ENCODE results near the gene PHF13. TPM values are rescaled to one million over a fixed set of nuclear protein-coding genes. Genes with fewer than 3 reads are reported as not detected.

PHF13 gene
- polyA plus RNA-seq, 1 donor (not counting 4 experiments of a cell fraction or from before 2014, with no cell fraction given): 4.5 TPM

- dilution Hi-C loops (cut with MboI; ENCODE audit: extremely low pct_ligation_motif_present, low sequenced_read_pairs): no loop called here
- H3K27ac ChIP-seq (ENCODE audit: control insufficient read depth, insufficient read depth, low read length): peak overlapping the region; percentile 100
- H3K9me1 ChIP-seq (ENCODE audit: control insufficient read depth, extremely low read depth, insufficient read depth, low read length): peaks cover 4% of the 10 kb centered on the region
- FAIRE-seq (no peak), DNase-seq (ENCODE audit: low read depth, low spot score) (no peak)
- no peak overlapping the region for H2AFZ ChIP-seq (ENCODE audit: control insufficient read depth, low read length)
- H3K36me3 ChIP-seq (ENCODE audit: control insufficient read depth in 2 of 2, extremely low read depth in 1 of 2, insufficient read depth in 2 of 2, low read length in 2 of 2): peaks cover 16 to 26% of the 10 kb centered on the region in 2 experiments
- peak overlapping the region; percentile 97 to 100 (median 99) for H3K4me3 ChIP-seq (ENCODE audit: control insufficient read depth in 2 of 3, extremely low read depth in 1 of 3, insufficient read depth in 2 of 3, low read depth in 1 of 3, low read length in 3 of 3)
- H3K4me1 ChIP-seq (ENCODE audit: control insufficient read depth, extremely low read depth, insufficient read depth, low read length): peaks cover 46% of the 10 kb centered on the region
- peaks cover 31% of the 10 kb centered on the region for H4K20me1 ChIP-seq (ENCODE audit: control insufficient read depth, extremely low read depth, insufficient read depth, low read length)
- no peaks in the 10 kb centered on the region for H3K9me3 ChIP-seq (ENCODE audit: control insufficient read depth, low read depth, low read length)
- TF ChIP-seq CTCF (optimal IDR thresholded peaks at IDR 0.05 in 1 of 3, IDR thresholded peaks at IDR 0.05 in 1 of 3, conservative IDR thresholded peaks at IDR 0.05 in 1 of 3; ENCODE audit: extremely low read depth in 1 of 3, insufficient read depth in 2 of 3, low read length in 3 of 3) (no peak), EZH2 (IDR thresholded peaks at IDR 0.05; ENCODE audit: low read length) (no peak)
- no peaks in the 10 kb centered on the region for H3K27me3 ChIP-seq (ENCODE audit: control insufficient read depth, extremely low read depth, insufficient read depth, low read length)
- H3K9ac ChIP-seq (ENCODE audit: control insufficient read depth, extremely low read depth, insufficient read depth, low read length): peak overlapping the region; percentile 100
- H3K79me2 ChIP-seq (ENCODE audit: control insufficient read depth, insufficient read depth, low read length): peaks cover 54% of the 10 kb centered on the region
- H3K4me2 ChIP-seq (ENCODE audit: control insufficient read depth, extremely low read depth, insufficient read depth, low read depth, low read length): peak overlapping the region; percentile 100
These were observed 11.4 kb upstream of the PHF13 start for GRCh38 chr1:6601923-6602668.

- Histone ChIP-seq H3K4me3 (ENCODE audit: control insufficient read depth in 2 of 3, extremely low read depth in 1 of 3, insufficient read depth in 2 of 3, low read depth in 1 of 3, low read length in 3 of 3) (peak within 1 kb of the TSS; percentile 97 to 100 (median 99)), H3K9ac (ENCODE audit: control insufficient read depth, extremely low read depth, insufficient read depth, low read length) (peak within 1 kb of the TSS; percentile 100), H3K27me3 (ENCODE audit: control insufficient read depth, extremely low read depth, insufficient read depth, low read length) (no peaks in the 10 kb centered on the region), H3K4me1 (ENCODE audit: control insufficient read depth, extremely low read depth, insufficient read depth, low read length) (peaks cover 42% of the 10 kb centered on the region), H4K20me1 (ENCODE audit: control insufficient read depth, extremely low read depth, insufficient read depth, low read length) (peaks cover 24% of the 10 kb centered on the region), H3K27ac (ENCODE audit: control insufficient read depth, insufficient read depth, low read length) (peak within 1 kb of the TSS; percentile 100), H3K9me3 (ENCODE audit: control insufficient read depth, low read depth, low read length) (no peaks in the 10 kb centered on the region), H2AFZ (ENCODE audit: control insufficient read depth, low read length) (peak within 1 kb of the TSS; percentile 71), H3K4me2 (ENCODE audit: control insufficient read depth, extremely low read depth, insufficient read depth, low read depth, low read length) (peak within 1 kb of the TSS; percentile 100), H3K36me3 (ENCODE audit: control insufficient read depth in 2 of 2, extremely low read depth in 1 of 2, insufficient read depth in 2 of 2, low read length in 2 of 2) (peaks cover 10 to 19% of the 10 kb centered on the region in 2 experiments), H3K79me2 (ENCODE audit: control insufficient read depth, insufficient read depth, low read length) (peaks cover 47% of the 10 kb centered on the region), H3K9me1 (ENCODE audit: control insufficient read depth, extremely low read depth, insufficient read depth, low read length) (peaks cover 1% of the 10 kb centered on the region)
- no peak for FAIRE-seq
- no peak for DNase-seq (ENCODE audit: low read depth, low spot score)
- dilution Hi-C loops (cut with MboI; ENCODE audit: extremely low pct_ligation_motif_present, low sequenced_read_pairs): no loop called here
- no peak for TF ChIP-seq EZH2 (IDR thresholded peaks at IDR 0.05; ENCODE audit: low read length)
- TF ChIP-seq CTCF (optimal IDR thresholded peaks at IDR 0.05 in 1 of 3, IDR thresholded peaks at IDR 0.05 in 1 of 3, conservative IDR thresholded peaks at IDR 0.05 in 1 of 3; ENCODE audit: extremely low read depth in 1 of 3, insufficient read depth in 2 of 3, low read length in 3 of 3): no peak
These were observed 10.8 kb upstream of the PHF13 start, which contains the start of gene KLHL21 for GRCh38 chr1:6602669-6603237. Gene KLHL21, minus strand, starts transcription at chr1:6602869. Its CDS starts 52 bp downstream, at chr1:6602817.
